Hematopoietic multipotent progenitor cell treated with erythropoietin and hydrocortisone succinate and interleukin-3 and kit ligand, for 15 days (in vitro differentiated cells): Measurements from ENCODE around the gene TMEM255B.

Experiments
- DNase-seq: peaks from one replicate; pipeline ENCODE4 v3.0.0-alpha.2; 2015; ENCODE audit warnings: low spot score

The TMEM255B gene

GRCh38 chr13:113768018-113768905 lies 9.2 kb downstream of the TMEM255B start:
- no peak for DNase-seq

- DNase-seq: no peak
Observed at GRCh38 chr13:113769106-113769505, 10.1 kb downstream of the TMEM255B start.

GRCh38 chr13:113769881-113770280 lies 10.9 kb downstream of the TMEM255B start:
- DNase-seq: no peak

- DNase-seq: no peak
Observed at GRCh38 chr13:113770441-113770840, 11.4 kb downstream of the TMEM255B start.

- DNase-seq: no peak
Observed at GRCh38 chr13:113770937-113771336, 11.9 kb downstream of the TMEM255B start.

- DNase-seq: no peak
Observed at GRCh38 chr13:113771709-113772331, 12.8 kb downstream of the TMEM255B start.

- DNase-seq: no peak
Observed at GRCh38 chr13:113774177-113775107, 15.4 kb downstream of the TMEM255B start.

GRCh38 chr13:113775451-113776145 lies 16.6 kb downstream of the TMEM255B start:
- DNase-seq: no peak

GRCh38 chr13:113776231-113777125 lies 17.5 kb downstream of the TMEM255B start:
- DNase-seq: no peak

GRCh38 chr13:113777311-113778260 lies 18.6 kb downstream of the TMEM255B start:
- no peak for DNase-seq

GRCh38 chr13:113781571-113781970 lies 22.5 kb downstream of the TMEM255B start:
- no peak for DNase-seq

- no peak for DNase-seq
Observed at GRCh38 chr13:113782472-113782871, 23.4 kb downstream of the TMEM255B start.

- no peak for DNase-seq
Observed at GRCh38 chr13:113783200-113783881, 24.3 kb downstream of the TMEM255B start.

GRCh38 chr13:113783966-113784644 lies 25.1 kb downstream of the TMEM255B start:
- DNase-seq: no peak

GRCh38 chr13:113784645-113785024 lies 25.6 kb downstream of the TMEM255B start:
- DNase-seq: no peak

- DNase-seq: no peak
Observed at GRCh38 chr13:113785051-113786010, 26.3 kb downstream of the TMEM255B start.

- no peak for DNase-seq
Observed at GRCh38 chr13:113786262-113786841, 27.3 kb downstream of the TMEM255B start.
